Upper lobe of left lung (tissue), 4 donors: ENCODE measurements around the gene SEMA5A.
A peak's percentile ranks its signal among the peaks of the same experiment; 100 is the strongest.

Experiments
- EP300 ChIP-seq, 4 donors: sonication (generic); formaldehyde crosslinking; IDR thresholded peaks; one replicate each; pipeline ENCODE4 v1.5.1; 2017; ENCODE audit warnings: antibody characterized with exemption in 4 of 4, control low read depth in 2 of 4
- POLR2A ChIP-seq, 4 donors: fragments of 450-650 bp; IDR thresholded peaks; one replicate each; pipeline ENCODE4 v1.5.1; 2016 to 2017; ENCODE audit warnings: antibody characterized with exemption in 4 of 4, mild to moderate bottlenecking in 2 of 4
- POLR2AphosphoS5 ChIP-seq, 2 donors: sonication (generic); formaldehyde crosslinking; IDR thresholded peaks; one replicate each; pipeline ENCODE4 v1.5.1; 2017; ENCODE audit warnings: antibody characterized with exemption in 2 of 2
- TF ChIP-seq, protein P1 (sequence below), 6 experiments: fragments of 450-650 bp in 4 of 6; fragments of 200-600 bp in 2 of 6; sonication (generic) in 2 of 6; IDR thresholded peaks; one replicate each; pipeline ENCODE4 v1.5.1; 2016 to 2019; ENCODE audit warnings: antibody characterized with exemption in 6 of 6

GRCh38 chr5:9544502-9545135 lies 1.3 kb downstream of the SEMA5A start:
- TF ChIP-seq POLR2A (IDR thresholded peaks at IDR 0.05) (peak in 1 of 4 donors; percentile 8), POLR2AphosphoS5 (IDR thresholded peaks at IDR 0.05) (peak in 1 of 2 donors; percentile 41), EP300 (IDR thresholded peaks at IDR 0.05) (no peak)
- TF ChIP-seq, protein P1, sequence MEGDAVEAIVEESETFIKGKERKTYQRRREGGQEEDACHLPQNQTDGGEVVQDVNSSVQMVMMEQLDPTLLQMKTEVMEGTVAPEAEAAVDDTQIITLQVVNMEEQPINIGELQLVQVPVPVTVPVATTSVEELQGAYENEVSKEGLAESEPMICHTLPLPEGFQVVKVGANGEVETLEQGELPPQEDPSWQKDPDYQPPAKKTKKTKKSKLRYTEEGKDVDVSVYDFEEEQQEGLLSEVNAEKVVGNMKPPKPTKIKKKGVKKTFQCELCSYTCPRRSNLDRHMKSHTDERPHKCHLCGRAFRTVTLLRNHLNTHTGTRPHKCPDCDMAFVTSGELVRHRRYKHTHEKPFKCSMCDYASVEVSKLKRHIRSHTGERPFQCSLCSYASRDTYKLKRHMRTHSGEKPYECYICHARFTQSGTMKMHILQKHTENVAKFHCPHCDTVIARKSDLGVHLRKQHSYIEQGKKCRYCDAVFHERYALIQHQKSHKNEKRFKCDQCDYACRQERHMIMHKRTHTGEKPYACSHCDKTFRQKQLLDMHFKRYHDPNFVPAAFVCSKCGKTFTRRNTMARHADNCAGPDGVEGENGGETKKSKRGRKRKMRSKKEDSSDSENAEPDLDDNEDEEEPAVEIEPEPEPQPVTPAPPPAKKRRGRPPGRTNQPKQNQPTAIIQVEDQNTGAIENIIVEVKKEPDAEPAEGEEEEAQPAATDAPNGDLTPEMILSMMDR (IDR thresholded peaks at IDR 0.05), result peak; percentile 68 to 89 (median 82)
